ENCODE measurements around the gene TMEM174.
"Not testable (repeated sequence)": the region's sequence is repeated elsewhere in the genome, so short reads cannot be mapped to it uniquely, and the experiment has no call there.

The TMEM174 gene

DNA sequence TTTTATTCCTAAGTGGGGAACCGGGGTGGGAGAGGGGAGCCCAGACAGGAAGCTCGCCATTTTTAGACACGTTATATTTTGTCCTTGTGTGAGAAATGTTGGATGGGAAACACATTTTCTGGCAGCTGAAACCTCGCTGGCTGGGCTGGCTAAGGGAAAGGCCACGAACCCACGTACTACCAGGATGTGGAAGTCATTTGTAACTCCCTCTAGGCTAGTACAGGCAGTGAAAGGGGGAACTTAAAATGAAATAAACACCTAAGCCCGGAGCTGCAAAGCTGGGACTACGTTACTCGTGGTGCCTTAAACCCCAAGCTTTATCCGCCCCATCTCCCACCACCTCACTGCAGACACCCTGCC lies 42.5 kb downstream of the TMEM174 start:
- Histone ChIP-seq H3K9me3 (replicated peaks in 1 of 2; ENCODE audit: control insufficient read depth in 2 of 2, insufficient read depth in 1 of 2, low read depth in 1 of 2, low read length in 2 of 2) (peaks cover 0 to 2% of the 10 kb centered on the region in 2 donors), H3K18ac (ENCODE audit: low read length) (no peak overlapping the region), H3K79me1 (ENCODE audit: low read depth, low read length) (no peaks in the 10 kb centered on the region), H2AFZ (ENCODE audit: low read length) (peak overlapping the region; percentile 99), H3K4me1 (ENCODE audit: control insufficient read depth in 2 of 2, insufficient read depth in 1 of 2, low read depth in 1 of 2, low read length in 2 of 2) (peaks cover 0 to 2% of the 10 kb centered on the region in 2 donors), H4K91ac (ENCODE audit: low read depth, low read length, poor library complexity) (no peak overlapping the region), H3K14ac (ENCODE audit: low read length) (no peak overlapping the region), H2BK12ac (ENCODE audit: low read length) (no peak overlapping the region), H2BK120ac (ENCODE audit: low read depth, low read length) (no peak overlapping the region), H3K4me2 (ENCODE audit: insufficient read depth, low read length, poor library complexity, severe bottlenecking) (peak overlapping the region; percentile 71), H3K36me3 (replicated peaks in 1 of 2; ENCODE audit: control insufficient read depth in 2 of 2, insufficient read depth in 2 of 2, low read length in 2 of 2) (no peaks in the 10 kb centered on the region), H3K4ac (ENCODE audit: low read length) (no peak overlapping the region), H4K8ac (ENCODE audit: low read depth, low read length) (no peak overlapping the region), H2AK5ac (ENCODE audit: low read depth, low read length) (no peak overlapping the region), H3K27ac (replicated peaks; ENCODE audit: low read length) (no peak overlapping the region), H3K27me3 (ENCODE audit: control insufficient read depth in 3 of 3, insufficient read depth in 3 of 3, low read depth in 1 of 3, low read length in 3 of 3) (peaks cover 2 to 53% (median 41%) of the 10 kb centered on the region in 3 experiments), H2BK5ac (ENCODE audit: low read length) (no peak overlapping the region), H3K4me3 (ENCODE audit: low read length in 2 of 2) (no peak overlapping the region), H3K23ac (ENCODE audit: low read depth, low read length, poor library complexity) (no peak overlapping the region), H2BK15ac (ENCODE audit: low read length) (no peak overlapping the region), H3K9ac (ENCODE audit: low read depth, low read length, poor library complexity) (no peak overlapping the region)
- DNase-seq (ENCODE audit: low spot score), result no peak
- no CpG with 5 or more reads among the region's 10 CpGs for WGBS, 2 donors (ENCODE audit: extremely low coverage in 2 of 2, insufficient read length in 2 of 2, insufficient replicate concordance in 1 of 2)

- Histone ChIP-seq H3K9ac (ENCODE audit: low read depth, low read length, poor library complexity) (no peak overlapping the region), H2AK5ac (ENCODE audit: low read depth, low read length) (no peak overlapping the region), H4K91ac (ENCODE audit: low read depth, low read length, poor library complexity) (no peak overlapping the region), H3K9me3 (replicated peaks in 1 of 2; ENCODE audit: control insufficient read depth in 2 of 2, insufficient read depth in 1 of 2, low read depth in 1 of 2, low read length in 2 of 2) (peaks cover 0 to 2% of the 10 kb centered on the region in 2 donors), H3K27ac (replicated peaks; ENCODE audit: low read length) (no peak overlapping the region), H4K8ac (ENCODE audit: low read depth, low read length) (no peak overlapping the region), H3K79me1 (ENCODE audit: low read depth, low read length) (no peaks in the 10 kb centered on the region), H2BK5ac (ENCODE audit: low read length) (no peak overlapping the region), H2BK15ac (ENCODE audit: low read length) (peak overlapping the region; percentile 65), H3K27me3 (ENCODE audit: control insufficient read depth in 3 of 3, insufficient read depth in 3 of 3, low read depth in 1 of 3, low read length in 3 of 3) (peaks cover 2 to 59% (median 41%) of the 10 kb centered on the region in 3 experiments), H3K4me2 (ENCODE audit: insufficient read depth, low read length, poor library complexity, severe bottlenecking) (peak overlapping the region; percentile 71), H2BK12ac (ENCODE audit: low read length) (no peak overlapping the region), H3K14ac (ENCODE audit: low read length) (no peak overlapping the region), H3K18ac (ENCODE audit: low read length) (peak overlapping the region; percentile 94), H2BK120ac (ENCODE audit: low read depth, low read length) (no peak overlapping the region), H2AFZ (ENCODE audit: low read length) (peak overlapping the region; percentile 99), H3K36me3 (replicated peaks in 1 of 2; ENCODE audit: control insufficient read depth in 2 of 2, insufficient read depth in 2 of 2, low read length in 2 of 2) (no peaks in the 10 kb centered on the region), H3K23ac (ENCODE audit: low read depth, low read length, poor library complexity) (peak overlapping the region; percentile 69), H3K4me1 (ENCODE audit: control insufficient read depth in 2 of 2, insufficient read depth in 1 of 2, low read depth in 1 of 2, low read length in 2 of 2) (peaks cover 0 to 2% of the 10 kb centered on the region in 2 donors), H3K4me3 (ENCODE audit: low read length in 2 of 2) (peak overlapping the region; percentile 35 to 64), H3K4ac (ENCODE audit: low read length) (no peak overlapping the region)
- WGBS, 2 donors (ENCODE audit: extremely low coverage in 2 of 2, insufficient read length in 2 of 2, insufficient replicate concordance in 1 of 2), result no CpG with 5 or more reads among the region's 67 CpGs
- peak; percentile 79 for DNase-seq (ENCODE audit: low spot score)
These were observed 43.1 kb downstream of the TMEM174 start for GRCh38 chr5:73215891-73216610.

DNA sequence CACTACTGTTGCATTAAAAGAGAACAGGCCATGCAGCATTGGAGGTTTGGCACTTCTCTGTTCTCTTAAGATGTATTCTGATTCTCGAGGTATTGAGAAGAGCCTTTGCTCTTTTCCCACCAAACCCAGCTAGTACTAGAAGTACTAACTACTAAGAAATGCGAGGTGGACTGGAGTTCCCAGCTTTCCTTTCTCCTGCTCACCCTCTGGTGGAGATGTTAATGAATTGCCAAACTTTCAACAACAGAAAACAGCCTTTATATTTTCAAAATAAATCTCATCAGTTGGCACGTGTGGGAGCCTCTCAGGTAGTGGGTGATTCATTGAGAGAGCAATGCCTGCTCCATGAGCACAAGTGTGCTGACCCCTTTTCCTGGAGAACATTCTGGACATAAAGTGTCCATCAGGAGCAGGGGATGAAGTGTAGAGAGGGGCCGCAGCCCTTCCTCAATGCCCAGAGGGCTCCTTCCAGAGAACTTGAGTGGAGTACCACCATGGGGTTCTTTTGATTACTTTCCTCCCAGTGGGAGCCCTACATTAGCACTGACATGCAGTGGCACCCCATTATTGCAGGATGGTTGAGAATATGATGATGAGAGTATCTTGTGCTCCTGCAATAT lies 45.7 kb downstream of the TMEM174 start:
- peaks cover 2 to 79% (median 43%) of the 10 kb centered on the region in 3 experiments for H3K27me3 ChIP-seq (ENCODE audit: control insufficient read depth in 3 of 3, insufficient read depth in 3 of 3, low read depth in 1 of 3, low read length in 3 of 3)

DNA sequence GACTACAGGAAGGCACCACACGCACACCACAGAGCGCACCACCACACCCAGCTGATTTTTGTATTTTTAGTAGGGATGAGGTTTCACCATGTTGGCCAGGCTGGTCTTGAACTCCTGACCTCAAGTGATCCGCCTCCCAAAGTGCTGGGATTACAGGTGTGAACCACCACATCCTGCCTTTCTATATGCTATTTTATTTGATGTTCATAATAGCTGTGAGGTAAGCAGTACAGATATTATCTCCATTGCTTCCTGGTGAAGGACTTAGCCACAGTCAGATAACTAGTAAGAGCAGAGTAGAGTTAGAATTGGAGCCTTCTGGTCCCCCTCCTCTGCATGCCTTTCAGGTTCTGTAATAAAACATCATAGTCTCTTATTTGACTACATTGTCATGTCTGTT lies 46.3 kb downstream of the TMEM174 start:
- H2AK5ac ChIP-seq (ENCODE audit: low read depth, low read length); DNase-seq (ENCODE audit: low spot score); H3K14ac ChIP-seq (ENCODE audit: low read length); H2BK5ac ChIP-seq (ENCODE audit: low read length); H3K79me1 ChIP-seq (ENCODE audit: low read depth, low read length); H2BK12ac ChIP-seq (ENCODE audit: low read length); H3K4ac ChIP-seq (ENCODE audit: low read length); H3K23ac ChIP-seq (ENCODE audit: low read depth, low read length, poor library complexity); H3K4me1 ChIP-seq (ENCODE audit: control insufficient read depth in 2 of 2, insufficient read depth in 1 of 2, low read depth in 1 of 2, low read length in 2 of 2); H3K36me3 ChIP-seq (replicated peaks in 1 of 2; ENCODE audit: control insufficient read depth in 2 of 2, insufficient read depth in 2 of 2, low read length in 2 of 2); H2BK120ac ChIP-seq (ENCODE audit: low read depth, low read length); H4K91ac ChIP-seq (ENCODE audit: low read depth, low read length, poor library complexity); H3K9ac ChIP-seq (ENCODE audit: low read depth, low read length, poor library complexity); H3K4me2 ChIP-seq (ENCODE audit: insufficient read depth, low read length, poor library complexity, severe bottlenecking); H2AFZ ChIP-seq (ENCODE audit: low read length); H2BK15ac ChIP-seq (ENCODE audit: low read length); H3K9me3 ChIP-seq (replicated peaks in 1 of 2; ENCODE audit: control insufficient read depth in 2 of 2, insufficient read depth in 1 of 2, low read depth in 1 of 2, low read length in 2 of 2); H4K8ac ChIP-seq (ENCODE audit: low read depth, low read length); H3K4me3 ChIP-seq (ENCODE audit: low read length in 2 of 2); H3K27ac ChIP-seq (replicated peaks; ENCODE audit: low read length); H3K18ac ChIP-seq (ENCODE audit: low read length): not testable (repeated sequence)
- peaks cover 2 to 76% (median 40%) of the 10 kb centered on the region in 3 experiments for H3K27me3 ChIP-seq (ENCODE audit: control insufficient read depth in 3 of 3, insufficient read depth in 3 of 3, low read depth in 1 of 3, low read length in 3 of 3)
- WGBS, 2 donors (ENCODE audit: extremely low coverage in 2 of 2, insufficient read length in 2 of 2, insufficient replicate concordance in 1 of 2), result no CpG with 5 or more reads among the region's 3 CpGs

More for the DNA sequence above, 45.7 kb downstream of the TMEM174 start:
- Histone ChIP-seq H3K14ac (ENCODE audit: low read length) (no peak overlapping the region), H3K9ac (ENCODE audit: low read depth, low read length, poor library complexity) (no peak overlapping the region), H2BK15ac (ENCODE audit: low read length) (no peak overlapping the region), H3K18ac (ENCODE audit: low read length) (no peak overlapping the region), H3K36me3 (replicated peaks in 1 of 2; ENCODE audit: control insufficient read depth in 2 of 2, insufficient read depth in 2 of 2, low read length in 2 of 2) (no peaks in the 10 kb centered on the region), H4K91ac (ENCODE audit: low read depth, low read length, poor library complexity) (no peak overlapping the region), H2BK12ac (ENCODE audit: low read length) (no peak overlapping the region), H3K4me3 (ENCODE audit: low read length in 2 of 2) (no peak overlapping the region), H2BK5ac (ENCODE audit: low read length) (no peak overlapping the region), H3K4me1 (ENCODE audit: control insufficient read depth in 2 of 2, insufficient read depth in 1 of 2, low read depth in 1 of 2, low read length in 2 of 2) (peaks cover 0 to 2% of the 10 kb centered on the region in 2 donors), H3K79me1 (ENCODE audit: low read depth, low read length) (no peaks in the 10 kb centered on the region), H3K27ac (replicated peaks; ENCODE audit: low read length) (no peak overlapping the region), H3K4ac (ENCODE audit: low read length) (no peak overlapping the region), H2AFZ (ENCODE audit: low read length) (no peak overlapping the region), H3K9me3 (replicated peaks in 1 of 2; ENCODE audit: control insufficient read depth in 2 of 2, insufficient read depth in 1 of 2, low read depth in 1 of 2, low read length in 2 of 2) (peaks cover 0 to 2% of the 10 kb centered on the region in 2 donors), H2BK120ac (ENCODE audit: low read depth, low read length) (no peak overlapping the region), H3K4me2 (ENCODE audit: insufficient read depth, low read length, poor library complexity, severe bottlenecking) (no peak overlapping the region), H3K23ac (ENCODE audit: low read depth, low read length, poor library complexity) (no peak overlapping the region), H4K8ac (ENCODE audit: low read depth, low read length) (no peak overlapping the region), H2AK5ac (ENCODE audit: low read depth, low read length) (no peak overlapping the region)
- DNase-seq (ENCODE audit: low spot score), result no peak
- no CpG with 5 or more reads among the region's 4 CpGs for WGBS, 2 donors (ENCODE audit: extremely low coverage in 2 of 2, insufficient read length in 2 of 2, insufficient replicate concordance in 1 of 2)
